HG03342 (cell line): ENCODE results near the gene OR52I2.

Experiments used
- ATAC-seq: cut with Tn5 transposase; IDR thresholded peaks from one replicate; pipeline ENCODE4 v1.9.1; 2021; ENCODE audit warnings: mild to moderate bottlenecking, moderate library complexity; ENCODE audit not compliant: unreplicated experiment

OR52I2 gene

DNA sequence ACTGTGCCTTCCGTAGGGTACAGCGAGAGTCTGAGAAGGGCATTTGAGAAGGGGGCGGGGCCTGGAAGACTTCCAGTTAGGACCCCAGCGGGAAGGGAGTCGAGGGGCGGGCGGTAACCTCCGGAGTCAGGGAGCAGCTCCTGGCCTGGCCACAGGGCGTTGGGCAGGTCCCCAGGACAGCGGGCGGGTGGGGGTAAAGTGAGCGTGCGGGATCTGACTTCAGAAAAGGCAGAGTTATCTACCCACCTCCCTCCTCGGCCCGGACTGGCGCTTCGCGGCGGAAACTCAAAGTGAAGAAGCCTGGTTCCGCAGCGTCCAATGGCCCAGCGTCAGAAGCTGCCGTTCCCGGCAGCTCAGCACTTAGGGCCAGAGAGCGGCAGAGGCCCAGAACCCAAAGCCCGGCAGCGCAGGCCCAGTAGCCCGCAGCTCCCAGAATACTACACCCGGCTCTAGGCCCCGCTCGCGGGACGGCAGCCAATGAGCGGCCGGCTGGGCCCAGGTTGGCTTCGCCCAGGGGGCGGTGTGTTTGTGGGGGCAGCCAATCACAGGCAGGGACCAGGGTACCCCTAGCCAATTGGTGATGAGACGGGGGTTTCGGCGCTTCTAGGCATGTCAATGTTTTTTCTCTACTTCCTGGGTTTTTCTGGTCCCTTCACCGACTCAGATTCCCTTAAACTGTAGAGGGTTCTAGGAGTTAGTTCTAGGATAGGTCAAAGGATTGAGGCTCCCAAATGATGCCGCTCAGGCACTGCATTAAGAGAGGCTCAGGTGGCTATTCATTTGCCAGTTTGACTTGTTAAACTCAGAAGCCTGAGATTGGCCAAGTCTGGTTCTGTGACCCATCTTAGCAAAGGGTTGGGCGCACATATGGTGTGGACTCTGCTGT is 26.5 kb downstream of the OR52I2 start, which contains the start of gene TRIM68:
TRIM68 (minus strand) TSS at position 451 of the 886 bp plus-strand sequence. CDS start 2,727 bp downstream, outside the sequence.
- peak; percentile 99 for ATAC-seq

DNA sequence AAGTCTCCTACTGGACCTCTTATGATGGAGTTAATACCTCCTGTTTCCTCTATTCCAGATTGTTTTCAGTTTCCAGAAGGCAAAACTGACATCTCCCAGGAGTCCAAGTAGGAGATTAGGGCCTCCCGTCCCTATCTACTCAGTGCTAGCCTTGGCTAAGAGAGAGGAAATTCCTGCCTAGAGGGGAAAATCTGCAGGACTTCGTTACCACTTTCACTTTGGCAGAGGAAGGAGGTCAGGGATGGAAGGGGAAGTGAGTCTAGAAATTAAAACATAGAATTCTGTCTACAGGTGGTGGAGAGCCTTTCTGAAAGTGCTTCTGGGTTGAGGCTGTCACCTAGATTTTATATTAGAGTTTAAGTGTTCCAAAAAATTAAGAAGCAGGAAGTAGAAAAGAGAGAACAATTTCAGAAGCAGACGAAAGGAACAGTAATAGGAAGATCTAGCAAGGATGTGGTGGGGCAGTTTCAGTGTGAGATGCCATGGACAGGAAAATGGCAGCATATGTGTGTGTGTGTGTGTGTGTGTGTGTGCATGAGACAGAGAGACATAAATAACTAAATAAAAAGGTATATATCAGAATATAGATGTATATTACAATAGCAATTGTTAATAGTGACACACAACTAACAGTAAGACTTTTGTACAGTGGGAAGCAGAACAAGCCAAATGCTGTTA is 28.9 kb downstream of the OR52I2 start:
- ATAC-seq, result no peak

DNA sequence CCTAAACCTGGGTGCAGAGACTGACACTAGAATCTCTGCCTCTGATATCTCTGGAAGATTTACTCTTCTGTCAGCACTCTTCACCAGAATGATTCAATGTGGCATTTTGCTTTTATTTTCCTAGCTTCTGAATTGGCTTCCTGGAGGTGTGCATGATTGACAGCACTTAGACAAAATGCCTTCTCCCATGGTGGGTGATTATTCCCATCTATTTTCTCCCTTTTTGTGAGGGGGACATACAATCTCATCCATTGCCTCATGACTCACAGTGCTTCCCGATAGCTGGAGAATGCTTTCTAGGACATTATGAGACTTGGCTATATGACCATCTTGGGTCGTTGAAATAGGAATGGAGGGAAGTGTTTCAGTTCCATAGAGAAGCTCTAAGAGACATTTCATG is 30.4 kb downstream of the OR52I2 start:
- no peak for ATAC-seq

DNA sequence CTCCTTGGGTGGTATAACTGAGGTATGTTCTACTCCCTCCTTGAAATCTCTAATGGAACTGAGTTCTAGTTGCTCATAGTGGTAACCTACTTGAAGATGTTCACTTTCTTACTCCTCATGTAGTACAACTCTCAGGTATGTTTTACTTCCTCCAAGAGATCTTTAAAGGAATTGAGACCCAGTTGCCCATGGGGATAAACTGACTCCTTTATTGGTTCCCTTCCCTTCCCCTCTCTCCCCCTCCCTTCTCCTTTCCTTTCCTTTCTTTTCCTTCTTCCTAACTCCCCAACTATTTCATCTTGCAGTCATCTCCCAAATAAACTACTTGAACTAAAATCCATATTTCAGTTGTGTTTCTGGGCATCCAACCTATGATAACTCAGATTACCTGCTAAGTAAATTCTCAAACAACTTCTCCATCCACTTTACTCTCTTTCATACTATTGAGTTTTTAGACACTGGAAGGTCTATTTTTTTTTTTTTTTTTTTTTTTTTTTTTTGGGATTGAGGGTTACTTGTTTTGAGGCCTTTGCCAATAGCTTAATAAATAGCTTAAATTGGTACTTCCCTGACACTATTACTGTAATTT is 34.4 kb downstream of the OR52I2 start:
- no peak for ATAC-seq

DNA sequence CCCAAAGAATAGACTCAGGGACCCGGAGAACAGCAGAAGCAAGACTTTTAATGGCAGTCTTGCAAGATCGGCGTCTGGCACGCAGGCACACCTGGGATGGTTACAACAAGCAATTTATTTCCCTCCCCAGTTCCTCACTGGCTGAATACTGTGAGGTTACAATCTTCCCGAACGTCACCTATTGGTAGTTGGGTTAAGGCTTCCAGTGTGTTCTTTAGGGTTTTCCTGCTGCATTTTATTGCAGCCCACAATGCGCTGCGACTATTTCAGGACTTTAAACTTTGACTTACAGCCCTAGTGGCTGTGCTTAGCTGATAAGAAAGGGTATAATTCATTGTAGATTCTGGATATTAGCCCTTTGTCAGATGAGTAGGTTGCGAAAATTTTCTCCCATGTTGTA is 38.0 kb downstream of the OR52I2 start:
- no peak for ATAC-seq

DNA sequence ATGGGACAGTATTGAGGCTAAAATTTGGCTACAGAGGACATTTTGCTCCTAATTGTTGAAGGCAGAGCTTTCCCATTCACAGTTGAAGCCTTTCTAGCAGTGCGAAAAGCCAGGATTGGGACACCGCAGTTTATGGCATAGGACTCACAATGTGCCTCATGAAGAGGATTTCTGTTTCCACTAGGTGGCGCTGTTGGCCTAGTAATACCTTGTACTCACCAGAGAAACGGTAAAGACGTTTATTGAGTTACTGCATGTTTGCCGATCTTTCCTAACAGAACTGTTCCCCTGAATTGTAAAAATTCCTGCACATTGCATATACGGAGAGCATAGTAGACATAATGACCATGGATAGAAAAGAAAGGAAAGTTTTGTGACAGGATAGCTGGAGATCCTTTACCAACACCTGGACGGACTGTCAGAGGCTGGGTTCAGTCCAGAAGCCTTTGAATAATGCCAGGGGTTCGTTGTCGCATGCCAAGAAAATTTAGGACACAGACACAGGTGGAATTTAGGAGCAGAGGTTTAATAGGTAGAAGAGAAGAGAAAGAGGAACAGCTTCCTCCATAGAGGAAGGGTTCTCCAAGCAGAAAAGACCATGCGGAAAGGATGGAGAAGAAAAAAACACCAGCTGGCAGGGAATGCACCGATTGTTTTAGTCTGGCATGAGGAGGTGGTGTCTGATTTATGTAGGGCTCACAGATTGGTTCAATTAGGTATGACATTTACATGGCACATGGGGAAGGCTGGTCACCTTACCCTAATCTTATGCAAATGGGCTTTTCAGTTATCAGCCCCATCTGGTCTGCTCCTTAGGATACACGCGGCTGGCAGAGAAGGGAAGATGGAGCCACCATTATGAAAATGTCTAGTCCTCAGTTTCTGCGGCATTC is 44.9 kb downstream of the OR52I2 start:
- peak; percentile 74 for ATAC-seq

DNA sequence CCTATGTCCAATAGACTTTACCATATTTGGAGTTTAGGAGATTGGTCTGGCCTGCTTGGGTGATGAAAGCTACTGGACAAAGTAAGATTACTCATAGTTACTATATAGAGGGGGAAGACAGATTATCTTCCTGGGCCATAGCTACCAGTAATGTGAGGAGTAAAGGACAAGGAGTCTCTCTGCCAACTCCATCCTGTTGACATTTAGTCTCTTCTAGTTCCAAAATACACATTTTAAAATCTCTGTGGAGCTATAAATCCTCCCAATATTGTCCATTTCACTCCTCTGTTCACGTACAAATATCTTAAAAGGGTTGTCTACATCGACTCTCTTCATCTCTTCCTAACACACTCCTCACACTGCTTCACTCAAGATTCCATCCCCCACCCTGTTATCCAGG is 54.6 kb downstream of the OR52I2 start:
- ATAC-seq, result no peak

DNA sequence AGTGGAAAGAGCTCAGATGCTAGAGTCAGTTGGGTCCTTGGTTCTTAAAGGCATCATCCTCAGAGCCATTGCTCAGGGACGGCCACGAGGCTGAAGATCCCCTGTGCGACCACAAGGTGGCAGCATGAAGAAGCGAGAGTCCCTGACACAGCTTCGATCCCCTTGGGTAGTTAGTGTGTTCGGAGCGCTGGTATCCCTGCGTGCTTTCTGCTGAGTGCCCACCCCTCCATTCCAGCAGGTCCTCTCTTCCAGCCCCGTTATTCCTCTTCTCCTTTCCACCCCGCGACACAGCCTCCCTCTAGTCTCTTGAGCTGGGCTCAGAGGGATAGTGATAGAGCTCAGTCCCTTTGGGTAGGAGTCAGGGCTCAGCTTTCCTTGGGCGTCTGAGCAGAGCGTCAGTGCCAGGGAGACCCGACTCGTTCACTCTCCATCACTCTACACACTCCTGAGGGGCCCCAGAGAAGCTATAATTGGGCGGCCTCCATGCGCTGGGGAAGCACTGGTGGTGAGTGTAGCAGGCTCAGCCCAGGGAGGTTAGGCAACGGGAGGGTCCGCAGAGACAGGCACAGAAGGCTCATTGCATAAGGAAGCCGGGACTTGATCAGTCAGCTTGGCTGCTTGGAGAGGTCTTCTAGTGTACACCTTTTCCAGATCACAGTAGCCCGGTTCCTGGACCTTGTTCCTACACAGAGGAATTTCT is 55.6 kb downstream of the OR52I2 start, which contains the start of gene OR51D1:
OR51D1 (plus strand) TSS at position 516 of the 700 bp plus-strand sequence. CDS start 2,314 bp downstream, outside the sequence.
- peak; percentile 98 for ATAC-seq

DNA sequence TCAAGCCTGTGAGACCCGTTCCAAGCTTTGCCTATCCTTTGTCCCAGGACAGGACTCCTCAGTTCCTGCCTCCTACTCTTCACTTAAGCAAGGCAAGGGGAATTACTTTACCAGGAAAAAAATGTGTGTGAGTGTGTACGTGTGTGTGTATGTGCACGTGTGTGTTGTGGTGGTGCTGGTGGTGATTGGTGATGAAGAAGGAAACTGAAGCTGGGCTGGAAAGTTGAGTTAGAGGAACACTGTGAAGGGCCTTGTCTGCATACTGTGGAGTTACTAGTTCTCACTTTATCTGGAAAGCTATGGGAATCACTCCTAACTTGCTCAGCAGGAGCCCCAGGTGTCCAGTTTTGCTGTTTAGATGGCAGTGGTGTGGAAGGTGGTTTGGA is 56.1 kb downstream of the OR52I2 start:
- no peak for ATAC-seq

DNA sequence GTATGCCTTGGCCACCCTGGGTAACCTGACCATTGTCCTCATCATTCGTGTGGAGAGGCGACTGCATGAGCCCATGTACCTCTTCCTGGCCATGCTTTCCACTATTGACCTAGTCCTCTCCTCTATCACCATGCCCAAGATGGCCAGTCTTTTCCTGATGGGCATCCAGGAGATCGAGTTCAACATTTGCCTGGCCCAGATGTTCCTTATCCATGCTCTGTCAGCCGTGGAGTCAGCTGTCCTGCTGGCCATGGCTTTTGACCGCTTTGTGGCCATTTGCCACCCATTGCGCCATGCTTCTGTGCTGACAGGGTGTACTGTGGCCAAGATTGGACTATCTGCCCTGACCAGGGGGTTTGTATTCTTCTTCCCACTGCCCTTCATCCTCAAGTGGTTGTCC is 58.4 kb downstream of the OR52I2 start:
- no peak for ATAC-seq

DNA sequence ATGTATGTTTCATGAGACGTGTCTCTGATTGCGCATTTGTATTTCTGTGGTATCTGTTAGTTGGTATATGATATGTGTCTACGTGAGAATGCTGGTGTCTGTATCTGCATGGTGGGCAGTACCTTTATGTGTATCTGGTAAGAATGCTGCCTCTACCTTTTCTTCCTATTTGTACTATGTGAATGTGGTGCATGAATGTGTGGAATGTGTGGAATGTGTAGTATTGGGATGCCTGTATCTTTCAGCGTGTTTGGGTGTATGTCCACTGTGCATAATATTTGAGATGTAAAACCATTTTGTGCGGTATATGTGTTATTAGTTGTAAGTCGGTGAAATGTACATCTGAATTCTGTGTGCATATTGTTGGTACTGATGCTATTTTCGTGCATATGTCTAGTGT is 60.0 kb downstream of the OR52I2 start:
- ATAC-seq, result no peak

DNA sequence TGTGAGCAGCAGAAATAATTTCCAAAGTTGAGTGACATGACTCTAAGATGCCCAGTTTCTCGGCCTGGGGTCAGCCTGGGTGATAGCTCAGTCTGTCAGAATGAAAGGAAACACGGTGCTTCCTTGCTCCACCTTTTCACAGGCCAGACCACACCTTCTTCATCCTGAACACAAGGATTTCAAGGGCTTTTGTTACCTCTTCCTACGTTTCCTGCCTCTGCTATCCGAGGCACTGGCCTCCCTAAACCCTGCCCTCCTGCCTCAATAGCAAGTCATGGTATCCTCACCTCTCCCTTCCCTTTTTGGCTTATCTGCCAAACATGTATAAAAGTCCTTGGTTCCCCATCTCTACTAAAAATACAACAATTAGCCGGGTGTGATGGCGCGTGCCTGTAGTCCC is 60.5 kb downstream of the OR52I2 start:
- no peak for ATAC-seq
